DMS 273 treated with DMSO at 0.1 percent for 48 hours (cell line): Measurements from ENCODE around the gene RTN4.
"Not testable (repeated sequence)": the region's sequence is repeated elsewhere in the genome, so short reads cannot be mapped to it uniquely, and the experiment has no call there.

ENCODE experiments used
- DNase-seq: peaks from one replicate; lab custom pipeline; 2025; lab: John Stamatoyannopoulos, UW

Gene RTN4, protein sequence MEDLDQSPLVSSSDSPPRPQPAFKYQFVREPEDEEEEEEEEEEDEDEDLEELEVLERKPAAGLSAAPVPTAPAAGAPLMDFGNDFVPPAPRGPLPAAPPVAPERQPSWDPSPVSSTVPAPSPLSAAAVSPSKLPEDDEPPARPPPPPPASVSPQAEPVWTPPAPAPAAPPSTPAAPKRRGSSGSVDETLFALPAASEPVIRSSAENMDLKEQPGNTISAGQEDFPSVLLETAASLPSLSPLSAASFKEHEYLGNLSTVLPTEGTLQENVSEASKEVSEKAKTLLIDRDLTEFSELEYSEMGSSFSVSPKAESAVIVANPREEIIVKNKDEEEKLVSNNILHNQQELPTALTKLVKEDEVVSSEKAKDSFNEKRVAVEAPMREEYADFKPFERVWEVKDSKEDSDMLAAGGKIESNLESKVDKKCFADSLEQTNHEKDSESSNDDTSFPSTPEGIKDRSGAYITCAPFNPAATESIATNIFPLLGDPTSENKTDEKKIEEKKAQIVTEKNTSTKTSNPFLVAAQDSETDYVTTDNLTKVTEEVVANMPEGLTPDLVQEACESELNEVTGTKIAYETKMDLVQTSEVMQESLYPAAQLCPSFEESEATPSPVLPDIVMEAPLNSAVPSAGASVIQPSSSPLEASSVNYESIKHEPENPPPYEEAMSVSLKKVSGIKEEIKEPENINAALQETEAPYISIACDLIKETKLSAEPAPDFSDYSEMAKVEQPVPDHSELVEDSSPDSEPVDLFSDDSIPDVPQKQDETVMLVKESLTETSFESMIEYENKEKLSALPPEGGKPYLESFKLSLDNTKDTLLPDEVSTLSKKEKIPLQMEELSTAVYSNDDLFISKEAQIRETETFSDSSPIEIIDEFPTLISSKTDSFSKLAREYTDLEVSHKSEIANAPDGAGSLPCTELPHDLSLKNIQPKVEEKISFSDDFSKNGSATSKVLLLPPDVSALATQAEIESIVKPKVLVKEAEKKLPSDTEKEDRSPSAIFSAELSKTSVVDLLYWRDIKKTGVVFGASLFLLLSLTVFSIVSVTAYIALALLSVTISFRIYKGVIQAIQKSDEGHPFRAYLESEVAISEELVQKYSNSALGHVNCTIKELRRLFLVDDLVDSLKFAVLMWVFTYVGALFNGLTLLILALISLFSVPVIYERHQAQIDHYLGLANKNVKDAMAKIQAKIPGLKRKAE

GRCh38 chr2:55050100-55050994, at the start of gene RTN4:
TSS of gene RTN4 (minus strand) at chr2:55050451. CDS start at chr2:55050300, 151 bp downstream.
- peak; percentile 98 for DNase-seq

DNA sequence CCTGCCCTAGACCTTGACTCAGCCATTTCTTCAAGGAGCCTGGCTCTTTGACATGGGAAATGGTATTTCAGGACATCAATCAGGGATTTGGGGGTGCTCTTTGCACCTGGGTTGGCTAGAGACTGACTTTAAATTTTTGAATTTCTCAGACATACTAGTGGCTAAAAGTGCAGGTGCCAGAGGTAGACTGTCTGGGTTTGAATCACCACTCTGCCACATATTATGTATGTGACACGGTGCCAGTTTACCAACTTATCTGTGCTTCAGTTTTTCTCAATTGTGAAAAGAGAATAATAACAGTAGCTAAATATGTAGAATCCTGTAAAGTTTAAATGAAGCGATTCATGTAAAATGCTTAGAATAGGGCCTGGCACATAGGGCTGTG, 49.2 kb upstream of the RTN4 start:
- DNase-seq = no peak

DNA sequence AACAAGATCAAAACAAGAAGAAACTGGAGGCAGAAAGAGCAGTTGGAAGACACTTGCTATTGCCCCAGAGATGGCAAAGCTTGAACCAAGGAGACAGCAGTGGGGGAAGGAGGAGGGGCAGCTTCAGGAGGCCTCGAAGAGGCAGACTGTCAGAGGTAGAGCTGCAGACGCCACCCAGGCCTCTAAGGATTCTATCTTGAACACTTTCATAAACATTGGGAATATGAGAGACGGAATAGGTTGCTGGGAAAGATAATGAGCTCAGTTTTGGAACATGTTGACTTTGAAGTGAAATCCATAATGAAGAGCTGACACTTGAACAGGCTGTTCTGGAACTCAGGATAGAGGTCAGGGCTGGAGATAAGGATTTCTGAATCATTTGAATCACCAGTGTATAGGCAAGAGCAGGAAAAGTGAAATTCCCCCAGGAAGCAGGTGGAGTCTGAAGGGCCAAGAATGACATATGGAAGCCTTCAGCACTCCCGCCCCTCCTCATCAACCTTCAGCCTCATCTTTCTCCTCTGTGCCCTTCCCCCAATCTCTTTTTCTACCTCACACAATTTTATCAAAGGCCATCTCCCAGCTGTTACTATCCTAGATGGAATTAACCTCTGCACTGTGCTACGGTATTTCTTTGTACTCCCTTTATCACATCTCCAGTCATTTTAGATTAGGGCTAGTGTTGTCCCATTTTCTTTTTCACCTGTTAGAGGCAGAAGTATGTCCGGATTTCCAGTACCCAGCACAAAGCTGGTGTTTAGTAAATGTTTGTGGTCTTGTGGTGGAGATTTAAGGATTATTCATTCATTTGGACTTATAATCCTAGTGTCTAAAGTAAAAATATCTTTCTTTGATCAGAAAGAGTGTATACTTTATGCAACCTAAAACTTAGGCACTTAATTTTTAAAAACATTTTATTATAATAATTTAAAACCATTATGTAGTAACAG, 47.5 kb upstream of the RTN4 start:
- peak; percentile 35 for DNase-seq

GRCh38 chr2:55097082-55097460, 46.8 kb upstream of the RTN4 start:
- DNase-seq = no peak

DNA sequence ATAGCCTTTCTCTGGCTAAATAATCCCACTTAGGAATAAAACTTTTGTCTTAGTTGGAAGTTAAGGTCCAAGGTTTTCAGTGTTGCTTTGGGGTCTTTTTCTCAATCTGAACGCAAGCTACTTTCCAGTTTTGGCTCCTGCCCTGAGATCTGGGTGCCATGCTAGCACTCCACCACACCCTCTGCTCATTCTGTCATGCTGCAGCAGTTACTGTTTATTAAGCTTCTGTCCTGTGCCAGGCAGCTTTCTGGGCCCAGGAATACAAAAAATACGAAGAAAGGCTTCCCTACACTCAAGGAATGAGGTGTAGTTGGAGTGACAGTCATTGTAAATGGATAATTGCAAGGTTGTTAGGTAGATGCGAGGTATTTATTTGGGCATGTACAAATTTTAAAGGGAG, 46.3 kb upstream of the RTN4 start:
- no peak for DNase-seq

DNA sequence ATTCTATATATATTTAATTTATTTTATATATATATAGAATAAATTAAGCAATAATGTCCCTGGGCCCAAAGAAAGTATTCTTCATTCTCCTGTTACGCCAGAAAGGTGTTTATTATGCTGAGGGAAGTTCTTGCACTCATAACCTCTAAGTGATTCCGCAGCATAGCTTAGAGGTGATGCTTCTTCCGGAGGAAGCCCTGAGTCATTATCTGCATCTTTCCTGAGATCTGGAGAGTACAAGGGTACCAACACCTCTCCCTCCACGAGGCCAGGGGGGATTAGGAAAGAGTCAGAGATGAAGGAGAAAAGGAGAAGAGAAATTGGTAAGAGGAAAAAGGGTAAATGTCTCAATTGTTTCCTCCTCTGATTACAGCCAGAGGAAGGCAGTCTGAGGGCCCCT, 43.1 kb upstream of the RTN4 start:
- no peak for DNase-seq

DNA sequence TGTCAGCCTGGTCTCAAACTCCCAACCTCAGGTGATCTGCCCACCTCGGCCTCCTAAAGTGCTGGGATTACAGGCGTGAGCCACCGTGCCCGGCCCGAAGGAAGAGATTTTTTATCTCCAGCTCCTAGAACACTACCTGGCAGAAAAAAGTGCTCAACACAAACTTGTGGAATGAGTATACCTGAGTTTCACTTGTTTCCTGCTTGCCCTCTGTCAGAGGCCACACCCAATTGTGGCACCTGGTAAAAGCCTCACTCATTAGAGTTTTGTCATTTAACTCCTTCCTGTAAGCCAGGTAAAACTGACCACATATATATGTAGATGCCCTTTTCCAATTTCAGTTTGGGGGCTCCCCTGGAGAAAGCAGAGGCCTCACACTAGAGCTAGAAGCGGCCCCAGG, 42.2 kb upstream of the RTN4 start:
- DNase-seq = no peak

- not testable (repeated sequence) for DNase-seq
Observed at GRCh38 chr2:55091681-55092080, 41.4 kb upstream of the RTN4 start.

GRCh38 chr2:55090702-55091101, 40.5 kb upstream of the RTN4 start:
- DNase-seq = no peak

DNA sequence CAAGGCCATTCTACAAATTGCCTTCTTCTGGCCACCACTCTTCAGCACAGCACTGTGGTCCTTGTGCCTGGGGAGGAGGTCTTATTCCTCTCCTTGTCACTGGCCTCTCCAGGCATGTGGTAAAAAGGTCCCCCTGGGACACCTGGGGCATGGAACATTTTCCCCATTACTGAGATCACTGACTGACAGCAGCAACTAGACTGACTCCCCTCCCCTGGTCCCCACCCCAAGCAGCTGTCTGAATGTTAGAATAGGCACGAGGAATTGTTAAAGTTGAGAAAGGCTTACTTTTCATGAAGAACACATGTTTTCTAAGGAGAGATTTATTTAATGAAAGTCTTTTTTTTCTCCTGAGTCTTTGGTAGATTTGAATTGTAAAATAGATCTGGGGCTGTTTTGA, 39.5 kb upstream of the RTN4 start:
- DNase-seq = no peak

- no peak for DNase-seq
Observed at GRCh38 chr2:55088400-55088799, 38.1 kb upstream of the RTN4 start.

DNA sequence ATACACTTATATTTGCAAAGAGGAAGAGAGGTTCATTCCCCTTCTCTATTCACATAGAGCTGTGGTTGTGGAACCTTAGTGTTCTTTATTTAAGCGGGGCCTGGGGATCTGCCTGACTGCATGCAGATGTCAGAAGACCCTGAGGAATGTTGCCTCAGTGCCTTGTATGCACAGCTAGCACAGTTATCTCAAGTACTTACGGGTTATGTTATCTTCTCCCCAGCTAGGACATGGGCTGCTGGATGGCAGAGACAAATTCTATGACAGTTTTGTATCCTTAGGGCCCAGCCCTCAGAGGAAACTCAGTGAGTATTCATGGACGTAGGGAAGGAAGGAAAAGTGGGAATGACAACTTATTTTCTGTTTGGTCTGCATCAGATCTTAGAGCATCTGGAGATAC, 37.7 kb upstream of the RTN4 start:
- no peak for DNase-seq

- no peak for DNase-seq
Observed at GRCh38 chr2:55087501-55087900, 37.2 kb upstream of the RTN4 start.

DNA sequence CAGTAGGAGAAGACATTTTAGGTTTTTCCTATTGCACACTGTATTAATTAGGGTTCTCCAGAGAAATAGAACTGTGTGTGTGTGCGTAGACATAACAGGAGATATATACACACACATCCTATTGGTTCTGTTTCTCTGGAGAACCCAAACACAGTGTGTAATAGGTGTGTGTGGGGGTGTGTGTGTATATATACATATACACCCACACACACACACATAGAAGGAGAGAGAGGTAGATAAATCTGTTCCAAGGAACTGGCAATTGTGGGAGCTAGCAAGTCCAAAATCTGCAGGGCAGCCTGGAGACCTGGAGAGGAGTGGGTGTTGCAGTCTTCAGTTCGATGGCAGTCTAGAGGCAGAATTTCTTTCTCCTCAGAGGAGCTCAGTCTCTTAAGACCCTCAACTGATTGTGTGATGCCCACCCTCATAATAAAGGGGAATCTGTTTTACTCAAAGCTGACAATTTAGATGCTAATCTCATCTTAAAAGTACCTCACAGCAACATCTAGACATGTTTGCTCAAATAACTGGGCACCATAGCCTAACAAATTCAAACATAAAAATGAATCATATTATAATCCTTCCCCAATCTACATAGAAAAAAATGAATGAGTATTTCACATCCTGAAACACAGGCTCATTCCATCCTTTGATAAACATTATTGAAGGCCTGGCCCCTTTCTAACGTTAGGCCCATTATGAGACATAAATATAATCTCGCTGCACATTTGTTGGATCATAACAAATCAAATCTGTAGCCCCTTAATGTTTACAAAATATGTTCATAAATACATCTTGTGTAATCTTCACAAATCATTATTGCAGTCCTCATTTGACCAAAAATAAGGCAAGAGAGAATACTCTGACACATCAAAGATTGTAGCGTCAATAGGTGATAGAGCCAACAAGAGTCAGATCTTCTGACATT, 35.1 kb upstream of the RTN4 start:
- no peak for DNase-seq

- DNase-seq = no peak
Observed at GRCh38 chr2:55084641-55085040, 34.4 kb upstream of the RTN4 start.

DNA sequence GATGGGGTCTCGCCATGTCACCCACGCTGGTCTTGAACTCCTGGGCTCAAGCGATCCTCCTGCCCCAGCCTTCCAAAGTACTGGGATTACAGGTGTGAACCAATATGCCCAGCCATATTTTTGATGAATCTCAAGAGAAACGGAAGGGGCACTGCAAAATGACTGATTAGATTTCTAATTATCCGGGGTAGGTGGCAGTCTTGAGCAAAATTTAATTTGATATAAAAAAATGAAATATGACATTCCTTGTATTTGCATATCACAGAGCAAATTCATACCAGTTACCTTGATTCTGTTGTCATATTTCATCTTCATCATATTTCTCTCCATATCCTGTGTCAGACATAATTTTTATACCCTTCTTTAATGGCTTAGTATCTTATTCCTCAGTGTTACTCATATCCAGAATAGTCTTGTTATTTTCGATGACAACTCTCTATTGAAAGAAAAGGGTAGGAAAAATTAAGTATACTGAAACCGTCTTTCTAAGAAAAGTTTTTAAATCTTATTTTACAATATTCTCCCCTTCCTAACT, 30.0 kb upstream of the RTN4 start:
- no peak for DNase-seq

DNA sequence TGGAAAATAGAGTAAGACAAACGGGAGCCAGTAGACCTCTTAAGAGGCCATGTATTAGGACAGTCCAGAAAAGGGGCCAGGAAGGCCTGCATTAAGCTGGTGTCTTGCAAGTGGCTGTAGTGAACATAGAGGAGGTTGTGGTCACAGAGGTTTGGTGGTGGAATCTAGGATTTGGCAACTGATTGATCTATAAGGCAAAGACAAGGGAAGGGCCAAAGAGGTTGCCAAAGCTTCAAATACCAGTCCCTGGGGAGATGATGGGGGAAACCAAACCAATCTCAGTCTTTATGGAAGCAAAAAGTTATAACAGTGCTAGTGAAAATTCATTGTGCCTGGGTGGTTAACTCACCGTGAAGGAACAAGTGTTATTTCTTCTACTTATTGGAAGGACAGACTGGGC, 28.7 kb upstream of the RTN4 start:
- DNase-seq = no peak

DNA sequence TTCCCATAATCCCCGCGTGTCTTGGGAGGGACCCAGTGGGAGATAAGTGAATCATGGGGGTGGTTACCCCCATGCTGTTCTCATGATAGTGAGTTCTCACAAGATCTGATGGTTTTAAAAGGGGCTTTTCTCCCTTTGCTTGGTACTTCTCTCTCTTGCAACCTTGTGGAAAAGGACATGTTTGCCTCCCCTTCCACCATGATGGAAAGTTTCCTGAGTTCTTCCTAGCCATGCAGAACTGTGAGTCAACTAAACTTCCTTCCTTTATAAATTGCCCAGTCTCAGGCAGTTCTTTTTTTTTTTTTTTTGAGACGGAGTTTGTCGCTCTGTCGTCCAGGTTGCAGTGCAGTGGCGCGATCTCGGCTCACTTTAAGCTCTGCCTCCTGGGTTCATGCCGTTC, 26.5 kb upstream of the RTN4 start:
- DNase-seq = no peak

- not testable (repeated sequence) for DNase-seq
Observed at GRCh38 chr2:55076019-55076418, 25.8 kb upstream of the RTN4 start.
